ENCODE results near the gene SPON2.

Gene SPON2

DNA sequence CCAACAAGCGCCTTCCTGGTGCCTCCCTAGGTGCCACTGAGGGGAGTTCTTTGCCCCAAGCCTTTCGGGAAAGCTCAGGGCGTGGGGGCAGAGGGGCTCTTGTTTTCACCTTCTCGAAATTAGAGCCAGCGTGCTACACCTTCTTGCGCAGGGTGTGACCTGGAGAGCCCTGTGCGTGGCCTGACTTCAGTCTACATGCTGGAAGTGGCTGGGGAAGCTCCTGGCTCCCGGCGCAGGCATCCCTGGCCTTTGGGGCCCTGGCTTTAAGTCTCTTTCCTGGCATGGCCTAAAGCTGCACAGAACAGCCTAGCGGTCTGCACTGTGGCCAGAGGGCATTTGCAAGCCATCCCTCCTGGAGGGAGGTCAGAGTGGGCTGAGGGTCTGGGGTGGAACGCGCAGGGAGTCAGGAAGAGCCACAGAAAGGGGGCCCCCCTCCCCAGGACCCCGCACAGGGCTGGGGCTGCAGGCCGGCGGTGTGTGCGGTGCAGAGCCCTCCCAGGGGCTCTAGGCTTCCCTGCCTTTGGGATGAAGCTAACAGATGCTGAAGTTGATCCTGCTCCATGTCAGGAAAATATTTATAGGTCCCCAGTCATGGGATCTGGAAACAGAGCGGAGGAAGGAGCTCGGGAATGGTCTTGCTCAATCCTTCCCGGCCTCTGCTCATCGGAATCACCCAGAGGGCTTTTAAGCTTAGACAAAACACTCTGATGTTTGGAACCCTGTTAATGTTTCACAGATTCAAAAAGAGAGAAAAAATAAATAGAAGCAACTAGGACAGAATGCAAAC is 781 bp upstream of the SPON2 start:
- DNase-seq (ENCODE audit: low spot score): no peak

DNA sequence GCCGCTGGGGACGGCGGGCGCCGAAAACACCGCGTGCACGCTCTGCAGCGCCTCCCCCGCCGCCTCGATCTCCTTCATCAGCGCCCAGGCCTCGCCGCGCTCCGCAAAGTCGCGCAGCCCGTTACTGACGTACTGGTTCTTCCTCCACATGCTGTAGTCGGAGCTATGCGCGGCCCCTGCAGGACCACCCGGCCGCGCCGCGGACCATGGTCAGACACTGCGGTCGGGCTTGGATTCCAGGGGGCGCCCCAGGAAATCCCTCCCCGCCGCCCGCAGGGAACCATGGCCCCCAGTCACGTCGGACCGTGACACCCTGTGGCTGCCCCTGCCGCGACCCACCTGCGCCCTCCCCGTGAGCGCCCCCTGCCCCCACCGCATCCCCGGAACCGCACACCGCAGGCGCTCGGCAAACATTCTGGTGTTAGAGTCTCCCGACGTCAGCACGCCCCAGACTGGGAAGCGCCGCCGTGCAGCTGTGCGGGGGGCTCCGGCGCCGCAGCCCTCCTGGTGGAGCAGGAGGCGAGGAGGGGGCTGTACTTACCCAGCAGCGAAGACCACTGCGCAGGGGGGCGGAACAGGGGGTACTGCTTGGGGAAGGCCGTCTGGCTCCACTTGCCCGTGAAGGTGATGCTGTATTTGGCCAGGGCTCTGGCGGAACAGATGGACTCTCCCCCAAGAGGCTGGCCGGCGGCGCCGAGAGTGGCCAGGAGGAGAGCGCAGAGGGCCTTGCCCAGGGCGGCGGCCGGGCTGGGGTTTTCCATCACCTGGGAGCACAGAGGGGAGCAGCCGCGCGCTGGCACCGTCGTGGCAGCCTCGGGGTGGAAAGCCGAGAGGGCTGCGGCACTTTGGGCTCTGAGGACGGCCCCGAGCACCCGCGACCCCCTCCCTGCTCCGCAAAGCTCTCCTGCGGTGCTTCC is 814 bp downstream of the SPON2 start:
- DNase-seq (ENCODE audit: low spot score): no peak

DNA sequence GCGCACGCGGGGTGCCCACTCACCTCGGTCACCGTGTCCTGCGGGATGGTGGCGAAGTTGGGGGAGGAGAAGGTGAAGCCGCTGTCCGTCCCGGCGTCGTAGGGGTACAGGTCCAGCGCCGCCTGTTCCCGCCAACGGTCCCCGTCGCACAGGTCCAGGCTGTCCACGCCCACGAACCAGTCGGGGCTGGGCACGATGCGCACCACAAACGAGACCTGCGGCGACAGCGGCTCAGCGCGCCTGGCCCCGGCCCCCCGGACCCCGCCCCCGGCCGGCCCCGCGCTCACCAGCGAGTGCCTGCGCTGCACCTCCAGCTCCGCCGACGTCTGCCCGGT is 1.4 kb downstream of the SPON2 start:
- no peak for DNase-seq (ENCODE audit: low spot score)

DNA sequence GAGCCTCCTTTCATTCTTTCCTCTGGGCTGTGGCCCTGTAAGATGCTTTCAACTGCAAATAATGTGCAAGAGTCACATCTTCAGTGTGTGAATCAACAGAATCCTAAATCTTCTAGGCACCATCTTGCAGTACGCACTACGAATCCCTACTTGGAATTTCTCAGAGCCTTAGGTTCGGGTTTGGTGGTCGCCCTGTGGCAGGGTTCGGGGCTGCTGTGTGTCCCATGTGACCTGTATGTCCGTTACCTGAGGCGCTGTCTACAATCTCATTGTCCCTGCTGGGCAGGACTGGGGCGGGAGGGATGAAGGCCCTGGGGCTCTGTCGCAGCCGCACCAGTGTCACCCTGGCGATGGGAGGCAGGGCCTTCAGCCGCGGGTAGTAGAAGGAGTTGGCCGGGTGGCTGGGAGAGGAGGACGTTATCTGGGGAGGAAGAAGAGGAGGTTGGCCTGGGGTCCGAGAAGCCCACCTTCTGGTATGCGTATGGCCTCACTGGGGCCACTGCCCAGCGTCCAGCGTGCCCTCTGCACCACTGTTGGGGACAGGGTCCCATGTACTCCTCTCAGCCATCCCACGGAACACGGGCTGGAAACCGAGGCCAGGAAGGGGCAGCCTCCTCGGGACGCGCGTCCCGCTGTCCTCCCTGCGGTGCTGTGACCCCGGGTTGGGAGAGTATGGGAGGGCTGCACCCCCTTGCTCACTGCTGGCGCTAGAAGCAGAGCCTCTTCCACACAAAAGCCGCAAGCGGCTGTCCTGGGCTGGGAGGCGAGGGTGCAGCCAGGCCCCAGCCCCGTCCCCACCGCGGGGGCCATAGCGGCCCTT is 2.0 kb downstream of the SPON2 start:
- no peak for DNase-seq (ENCODE audit: low spot score)

DNA sequence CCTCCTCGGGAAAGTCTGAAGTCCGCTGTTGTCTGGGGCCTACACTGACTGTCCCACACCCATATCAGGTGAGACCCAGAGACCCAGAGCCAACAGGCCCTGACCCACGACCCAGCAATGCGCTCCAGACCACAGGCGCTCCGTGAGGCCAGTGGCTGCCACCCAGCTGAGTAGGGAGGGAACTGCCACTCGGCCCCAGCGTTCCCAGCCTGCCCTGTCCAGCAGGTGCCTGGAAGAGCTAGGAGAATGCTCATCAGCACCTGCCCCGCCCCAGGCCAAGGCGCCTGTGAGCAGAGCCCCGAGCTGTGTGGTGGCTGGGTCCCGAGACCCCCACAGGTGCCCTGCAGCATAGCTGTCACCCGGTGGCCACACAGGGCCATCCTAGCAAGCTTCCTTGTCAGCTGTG is 2.7 kb downstream of the SPON2 start:
- DNase-seq (ENCODE audit: low spot score): no peak

DNA sequence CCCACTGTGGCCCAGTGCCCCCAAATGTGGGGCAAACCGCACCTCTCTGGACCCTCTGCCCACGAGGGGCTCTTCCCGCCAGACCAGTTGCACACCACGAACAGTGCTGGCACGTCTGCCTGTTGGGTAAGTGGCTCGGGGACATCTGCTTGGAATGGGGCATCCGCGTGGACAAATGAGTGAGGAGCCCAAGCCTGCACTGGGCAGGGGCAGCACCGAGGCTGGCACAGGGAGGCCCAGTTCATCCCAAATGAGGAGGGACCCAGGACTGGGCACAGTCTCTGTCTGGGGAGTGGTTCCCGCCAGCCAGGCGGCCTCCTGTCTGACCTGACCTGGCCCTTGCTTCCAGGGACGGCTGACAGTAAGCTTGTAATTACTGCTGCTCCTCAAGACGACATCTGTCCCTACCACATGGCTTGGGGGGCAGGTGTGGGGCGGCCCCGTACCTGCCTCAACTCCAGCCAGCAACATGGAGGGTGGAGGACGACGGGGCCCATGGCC is 3.2 kb downstream of the SPON2 start:
- no peak for DNase-seq (ENCODE audit: low spot score)

DNA sequence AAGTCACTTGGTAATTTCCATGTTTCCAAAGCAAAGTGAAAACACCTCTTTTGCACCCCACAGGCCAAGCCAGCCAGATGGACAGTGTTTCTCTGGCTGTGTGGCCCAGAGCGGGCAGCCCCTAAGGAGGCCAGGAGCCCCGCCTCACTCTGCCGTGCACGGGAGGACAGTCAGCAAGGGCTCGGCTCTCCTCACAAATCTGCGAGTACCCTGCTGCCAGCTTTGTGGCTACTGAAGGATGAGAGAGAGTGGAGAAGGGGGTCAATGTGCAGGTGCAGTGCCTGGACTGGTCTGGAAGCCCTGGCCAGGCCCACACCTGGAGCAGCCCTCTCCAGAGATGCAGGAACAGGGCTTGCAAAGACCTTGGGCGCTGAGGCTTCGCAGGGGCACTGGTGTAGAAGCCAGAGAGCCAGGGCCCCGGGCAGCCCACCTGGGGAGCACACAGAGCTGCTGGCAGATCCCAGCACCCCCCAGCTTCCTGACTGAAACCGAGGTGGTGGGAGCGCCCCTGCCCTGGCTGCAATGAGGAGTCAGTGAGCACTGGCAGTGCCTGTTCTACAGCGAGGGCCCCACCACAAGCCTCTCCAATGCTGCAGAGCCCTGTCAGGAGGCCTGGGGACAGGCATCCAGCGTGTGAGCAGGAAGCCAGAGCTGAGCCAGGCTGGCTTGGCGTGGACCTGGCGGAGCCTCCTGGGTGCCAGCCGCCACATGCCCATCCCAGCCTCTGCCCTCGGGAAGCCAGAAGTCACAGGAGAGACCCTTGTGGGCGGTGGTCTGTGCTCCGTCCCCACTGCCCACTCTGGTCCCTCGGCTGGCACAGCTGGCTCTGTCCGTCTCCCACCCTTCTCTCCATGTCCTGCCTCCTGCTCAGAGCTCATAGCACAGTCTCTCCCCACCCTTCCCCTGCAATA is 3.9 kb downstream of the SPON2 start:
- DNase-seq (ENCODE audit: low spot score): no peak

DNA sequence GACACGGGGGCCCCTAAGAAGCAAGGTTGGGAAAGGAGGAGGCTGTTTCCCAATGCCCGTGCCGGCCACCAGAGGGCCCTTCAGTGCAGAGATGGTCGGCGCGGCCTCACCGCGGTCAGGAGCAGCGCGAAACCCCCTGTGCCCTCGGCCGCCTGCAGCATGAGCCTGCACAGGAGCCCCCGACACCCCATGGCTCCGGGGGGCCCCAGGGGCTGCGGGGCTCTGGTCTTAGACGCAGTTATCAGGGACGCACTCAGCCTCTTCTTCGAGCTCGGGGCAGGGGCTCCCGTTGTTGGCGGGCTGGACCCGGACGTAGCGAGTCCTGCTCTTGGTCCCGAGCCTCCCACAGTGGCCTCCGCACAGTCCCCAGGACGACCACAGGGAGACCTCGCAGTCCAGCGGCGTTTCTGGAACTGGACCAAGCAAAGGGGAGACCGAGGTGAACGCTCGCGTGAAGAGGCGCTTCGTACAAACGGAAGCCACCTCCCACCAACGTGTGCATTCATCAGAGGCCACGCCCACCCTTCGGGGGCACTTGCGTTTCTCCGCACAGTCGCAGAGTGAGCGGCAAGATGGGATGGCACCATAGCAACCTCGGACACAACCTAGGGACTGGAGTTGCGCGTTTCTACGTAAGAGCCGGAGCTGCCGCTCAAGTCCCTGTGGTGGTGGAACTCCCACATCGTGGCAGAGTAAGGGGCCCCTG is 5.0 kb downstream of the SPON2 start:
- DNase-seq (ENCODE audit: low spot score): peak; percentile 35

DNA sequence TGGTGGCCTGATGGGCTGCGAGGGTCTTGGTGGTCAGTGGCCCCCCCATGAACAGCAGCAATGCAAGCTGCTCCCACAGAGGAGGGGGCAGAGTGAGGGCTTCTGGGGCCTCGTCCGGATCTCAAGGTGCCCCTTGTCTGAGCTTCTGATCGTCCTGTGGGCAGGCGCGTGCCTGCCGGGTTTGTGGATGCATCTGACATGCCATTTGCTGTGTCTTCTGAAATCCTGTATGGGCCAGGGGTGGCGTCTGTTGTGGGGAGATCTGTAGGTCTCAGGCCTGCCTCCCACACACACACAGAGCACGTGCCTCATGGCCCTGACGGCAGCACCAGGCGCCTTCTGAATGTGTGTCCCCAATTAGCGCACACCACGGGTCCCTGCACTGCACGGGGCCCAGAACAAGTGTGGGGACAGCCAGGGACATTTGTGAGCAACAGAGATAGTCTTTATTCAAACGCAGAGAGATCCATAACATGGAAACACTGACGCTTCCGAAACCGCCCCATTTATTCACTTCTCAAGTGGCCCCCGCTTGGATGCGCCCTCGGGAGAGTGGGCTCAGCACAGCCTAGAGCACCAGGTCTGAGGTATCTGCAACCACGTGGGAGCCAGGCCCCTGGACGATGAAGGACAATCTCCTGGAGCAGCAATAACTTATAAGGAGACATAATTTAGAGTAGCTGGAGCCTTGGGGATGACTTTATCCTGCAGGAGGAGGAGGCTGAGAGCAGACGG is 5.7 kb downstream of the SPON2 start:
- no peak for DNase-seq (ENCODE audit: low spot score)

DNA sequence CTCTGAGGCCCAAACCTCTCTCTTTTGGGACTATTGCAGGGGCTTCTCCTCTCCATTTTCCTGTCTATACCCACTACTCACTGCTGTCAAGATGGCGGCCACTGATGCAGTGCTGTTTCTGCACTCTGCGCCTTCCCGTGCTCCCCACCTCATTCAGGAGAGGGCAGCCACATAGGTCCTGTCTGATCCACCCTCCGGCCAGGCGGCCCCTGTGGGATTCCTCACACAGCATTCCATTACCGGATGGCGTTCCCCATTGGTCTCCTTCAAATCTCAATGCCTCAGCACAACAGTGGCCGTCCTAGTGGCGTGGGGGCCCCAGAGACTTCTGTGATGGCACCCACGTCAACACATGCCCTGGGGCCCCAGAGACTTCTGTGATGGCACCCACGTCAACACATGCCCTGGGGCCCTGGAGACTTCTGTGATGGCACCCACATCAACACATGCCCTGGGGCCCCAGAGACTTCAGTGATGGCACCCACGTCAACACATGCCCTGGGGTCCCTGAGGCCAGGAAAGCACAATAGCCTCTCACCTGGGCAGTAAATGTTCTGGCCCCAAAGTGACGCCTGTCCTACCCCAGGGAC is 7.3 kb downstream of the SPON2 start:
- DNase-seq (ENCODE audit: low spot score): no peak

DNA sequence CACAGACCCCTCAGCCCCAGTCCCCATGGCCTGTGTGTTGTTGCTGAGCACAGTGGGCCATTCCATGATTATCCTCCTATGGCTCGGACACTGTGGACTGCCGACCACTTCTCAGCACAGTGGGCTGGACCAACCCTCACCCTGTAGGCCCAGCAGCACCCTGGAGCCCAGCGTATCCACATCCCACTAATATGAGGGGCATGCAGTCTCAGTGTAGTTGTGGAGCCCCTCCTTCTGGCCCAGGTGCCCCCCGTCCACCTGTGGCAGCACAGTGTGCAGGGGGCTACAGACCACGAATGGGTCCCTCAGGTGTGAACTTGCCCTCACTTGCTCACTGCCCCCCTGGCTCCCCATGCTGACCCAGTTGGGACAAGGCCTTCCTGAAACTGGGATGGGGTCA is 7.9 kb downstream of the SPON2 start:
- no peak for DNase-seq (ENCODE audit: low spot score)

DNA sequence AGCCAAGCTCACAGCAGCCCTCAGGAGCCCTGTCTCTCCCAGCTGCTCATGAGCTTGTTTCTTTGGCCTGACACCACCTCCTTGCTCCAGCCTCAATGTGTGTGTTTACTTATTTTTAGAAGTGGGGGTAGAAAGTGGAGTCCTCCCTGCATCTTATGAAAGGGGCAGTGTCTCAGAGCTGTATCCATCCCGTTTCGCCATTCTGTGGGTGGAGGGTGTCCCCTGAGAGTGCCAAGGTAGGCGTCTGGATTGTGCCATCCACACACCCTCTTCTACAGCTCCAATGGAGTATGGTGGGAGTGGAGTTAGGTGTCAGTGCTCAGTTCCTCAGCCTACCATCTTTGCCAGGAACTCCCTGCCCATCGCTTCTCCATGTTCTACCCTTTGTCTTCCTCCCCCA is 8.3 kb downstream of the SPON2 start:
- no peak for DNase-seq (ENCODE audit: low spot score)

DNA sequence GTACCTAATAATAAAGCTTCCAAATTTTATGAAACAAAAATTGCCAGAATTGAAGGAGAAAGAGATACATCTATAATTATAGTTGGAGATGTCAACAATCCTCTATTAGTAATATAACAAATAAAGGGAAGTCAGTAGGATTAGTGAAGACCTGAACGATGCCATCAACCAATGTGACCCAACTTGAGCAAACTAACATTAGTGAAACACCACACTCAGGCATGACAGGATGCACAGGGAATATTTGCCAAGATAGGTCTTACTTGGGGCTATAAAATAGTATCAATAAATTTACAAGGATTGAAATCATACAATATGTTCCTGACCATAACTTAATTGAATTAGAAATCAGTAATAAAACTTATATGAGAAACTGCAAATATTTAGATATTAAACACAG is 12.0 kb downstream of the SPON2 start:
- DNase-seq (ENCODE audit: low spot score): no peak

DNA sequence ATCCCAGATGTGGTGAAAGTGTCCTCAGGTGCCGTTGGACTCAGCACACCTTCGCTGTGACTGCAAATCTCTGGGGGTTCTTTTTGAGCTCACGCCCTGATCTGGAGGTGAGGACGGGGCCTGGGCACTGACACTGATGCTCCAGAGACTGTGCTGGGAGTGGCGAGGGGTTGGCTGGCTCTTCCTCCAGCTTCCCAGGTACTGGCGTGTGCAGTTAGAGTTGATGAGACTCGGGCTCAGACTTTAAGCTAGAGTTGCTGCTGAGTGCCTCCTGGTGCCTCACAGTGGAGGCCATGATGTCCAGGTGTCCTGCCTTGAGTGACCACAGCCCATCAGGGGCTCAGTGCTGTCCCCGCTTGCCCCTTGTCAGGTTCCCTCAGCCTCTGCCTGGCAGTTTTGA is 16.3 kb downstream of the SPON2 start:
- no peak for DNase-seq (ENCODE audit: low spot score)

DNA sequence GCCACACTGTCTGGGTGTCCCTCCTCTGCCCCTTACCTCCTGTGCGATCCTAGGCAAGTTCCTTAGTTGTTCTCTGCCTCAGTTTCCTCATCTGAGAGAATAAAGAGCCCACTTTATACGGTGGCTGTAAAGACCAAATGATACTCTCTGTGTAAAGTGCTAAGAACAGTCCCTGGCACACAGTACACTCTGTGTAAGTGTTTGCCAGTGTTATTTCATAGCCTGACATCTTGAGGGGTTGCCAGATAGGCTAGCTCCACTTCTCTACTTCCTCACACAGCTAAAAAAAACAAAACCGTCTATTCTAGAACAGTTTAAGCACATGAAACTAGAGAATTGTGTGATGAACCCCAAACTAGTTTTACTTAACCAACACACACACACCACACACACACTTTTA is 17.1 kb downstream of the SPON2 start:
- no peak for DNase-seq (ENCODE audit: low spot score)

DNA sequence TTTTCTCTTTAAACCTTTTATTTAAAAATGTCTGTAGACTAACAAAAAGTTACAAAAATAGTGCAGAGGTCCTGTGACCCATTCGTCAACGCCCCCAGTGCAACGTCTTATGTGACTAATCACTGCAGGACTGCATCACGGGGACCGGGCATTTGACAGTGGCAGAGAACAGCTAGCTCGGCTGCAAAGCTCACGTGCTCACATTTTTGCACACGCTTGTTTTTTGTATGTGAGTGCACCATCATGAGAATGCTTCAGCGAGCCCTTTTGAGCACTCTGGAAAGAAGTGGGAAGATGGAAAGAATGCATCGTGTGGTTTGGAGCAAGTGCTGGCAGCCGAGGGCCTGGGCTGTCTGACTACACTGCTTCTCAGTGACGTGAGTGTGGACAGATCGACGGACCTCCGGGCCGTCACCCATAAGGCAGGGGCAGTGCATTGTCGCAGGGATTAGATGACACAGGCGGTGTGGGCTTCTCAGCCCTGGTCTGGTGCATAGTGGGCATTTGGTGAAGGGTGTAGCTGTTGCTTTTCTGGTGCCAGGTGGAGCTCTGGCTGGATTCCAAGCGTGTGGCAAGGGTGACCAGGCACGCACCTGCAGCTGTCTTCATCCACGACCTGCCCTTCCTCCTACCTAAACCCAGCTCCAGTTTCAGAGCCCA is 17.7 kb downstream of the SPON2 start:
- DNase-seq (ENCODE audit: low spot score): no peak

DNA sequence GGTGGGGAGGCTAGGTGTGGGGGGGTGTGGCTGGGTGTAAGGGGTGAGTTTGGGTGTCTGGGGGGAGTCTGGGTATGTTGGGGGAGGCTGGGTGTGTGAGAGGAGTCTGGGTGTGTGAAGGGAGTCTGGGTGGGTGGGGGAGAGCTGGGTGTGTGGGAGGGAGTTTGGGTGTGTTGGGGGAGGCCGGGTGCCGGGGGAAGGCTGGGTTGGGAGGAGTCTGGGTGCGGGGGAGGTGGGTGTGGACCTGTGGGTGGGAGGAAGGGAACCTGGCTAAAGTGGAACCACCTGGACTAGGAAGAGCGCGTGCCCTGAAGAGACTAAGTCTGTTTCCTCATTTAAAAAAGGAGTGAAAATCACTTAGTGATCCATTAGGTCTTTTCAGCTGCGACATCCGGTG is 18.3 kb downstream of the SPON2 start:
- DNase-seq (ENCODE audit: low spot score): no peak

DNA sequence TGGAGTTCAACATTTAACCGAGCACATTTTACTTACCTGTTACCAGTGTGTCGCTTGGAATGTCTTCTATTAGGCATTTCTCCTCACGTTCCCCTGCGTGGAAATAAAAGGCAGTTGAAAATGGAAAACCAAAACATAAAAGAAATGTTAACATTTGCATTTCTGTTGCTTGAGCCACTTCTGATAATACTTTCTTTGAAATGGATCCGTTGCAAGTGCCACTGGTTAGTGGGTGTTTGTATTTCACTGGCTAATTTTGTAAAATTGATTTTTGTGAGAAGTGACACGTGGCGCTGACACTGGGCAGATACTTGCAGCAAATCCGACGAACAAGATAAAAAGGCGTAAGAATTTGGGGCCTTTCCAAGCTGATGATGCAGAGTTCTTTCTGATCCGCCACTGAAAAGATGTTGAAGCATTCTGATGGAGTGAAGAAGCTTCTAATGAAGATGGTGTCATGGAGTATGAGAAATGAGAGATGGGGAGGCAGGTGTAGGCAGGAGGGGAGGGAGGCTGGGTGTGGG is 18.8 kb downstream of the SPON2 start:
- no peak for DNase-seq (ENCODE audit: low spot score)

DNA sequence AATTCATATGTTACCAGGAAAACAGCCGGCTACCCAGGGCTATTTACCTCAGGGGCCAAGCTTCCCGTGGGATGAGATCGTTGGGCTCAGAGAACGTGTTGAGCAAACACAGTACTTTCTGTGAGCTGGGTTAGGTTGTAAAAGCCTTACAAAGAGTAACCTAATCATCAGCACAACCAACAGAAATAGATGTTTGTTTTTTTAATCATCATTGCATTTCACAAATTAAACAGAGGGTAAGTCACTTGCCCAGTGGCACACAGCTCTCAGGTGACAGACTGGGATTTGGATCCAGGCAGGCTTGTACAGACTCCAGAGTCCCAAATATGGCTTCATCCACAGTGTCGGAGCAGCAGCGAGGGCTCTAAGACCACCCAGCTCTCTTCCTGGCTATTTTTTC is 20.1 kb downstream of the SPON2 start:
- DNase-seq (ENCODE audit: low spot score): no peak
